Activated CD8-positive, alpha-beta memory T cell treated with anti-CD3 and anti-CD28 coated beads, Interleukin-2, amount 50 U/mL, for 48 hours (primary cell): Measurements from ENCODE around the gene ARHGAP42.
"Not testable (repeated sequence)": the region's sequence is repeated elsewhere in the genome, so short reads cannot be mapped to it uniquely, and the experiment has no call there.

Experiments used
- DNase-seq: peaks from one replicate; pipeline ENCODE4 v3.0.0-alpha.2; 2020

ARHGAP42 gene

DNA sequence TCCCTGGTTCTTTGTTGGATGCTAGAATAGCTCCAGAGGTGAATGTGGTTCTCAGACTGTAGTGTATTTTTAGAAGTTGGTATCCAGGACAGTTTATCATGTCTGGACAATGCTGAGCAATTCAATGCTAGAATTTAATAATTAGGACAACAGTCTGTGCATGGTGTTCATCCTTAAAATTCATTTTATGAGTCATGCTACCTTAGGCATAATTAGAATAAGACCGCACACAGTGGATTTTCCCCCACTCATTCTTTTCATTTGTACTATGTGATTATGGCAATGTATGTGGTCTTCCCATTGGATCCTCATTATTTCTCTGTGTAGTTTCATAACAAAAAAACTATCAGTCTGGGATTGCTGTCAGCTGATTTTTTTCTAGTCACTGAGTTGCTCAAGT, 196.7 kb downstream of the ARHGAP42 start:
- DNase-seq: no peak

GRCh38 chr11:100887659-100888058, 200.6 kb downstream of the ARHGAP42 start:
- DNase-seq: no peak

DNA sequence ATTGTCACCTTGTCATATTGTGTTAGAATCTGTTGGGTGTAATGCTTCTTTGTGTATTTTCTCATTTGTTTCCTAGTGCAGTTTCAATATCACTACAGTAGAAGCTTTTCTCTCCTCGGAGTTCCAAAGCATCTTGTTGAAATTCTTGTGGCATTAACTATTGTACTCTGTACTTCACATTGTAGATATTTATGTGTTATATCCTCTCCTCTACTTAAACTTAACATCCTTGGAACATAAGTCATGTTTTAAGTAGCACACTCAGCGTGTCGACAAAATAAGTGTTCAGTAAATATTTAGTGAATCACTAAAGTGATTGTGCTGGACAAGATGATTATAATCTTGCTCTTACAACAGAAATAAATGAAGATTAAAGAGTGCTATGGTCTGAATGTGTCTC, 201.7 kb downstream of the ARHGAP42 start:
- no peak for DNase-seq

DNA sequence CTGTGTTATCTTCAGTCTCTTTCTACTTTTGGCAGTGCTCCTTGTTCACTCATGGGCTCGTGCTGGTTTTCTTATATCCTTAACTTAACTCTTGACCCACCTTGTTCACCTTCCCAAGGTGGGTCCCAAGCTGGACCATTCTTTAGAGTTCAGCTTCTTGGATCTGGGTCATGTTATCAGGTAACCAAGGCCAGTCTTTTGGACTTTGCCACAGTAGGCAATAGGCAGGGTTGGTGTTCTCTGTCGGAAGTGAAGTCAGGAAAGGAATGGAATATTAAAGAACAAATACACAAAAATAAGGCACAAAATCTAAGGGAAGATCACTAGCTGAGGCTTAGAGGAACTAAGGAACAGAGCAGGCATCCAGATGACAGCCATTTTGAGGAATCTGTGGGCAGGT, 202.7 kb downstream of the ARHGAP42 start:
- DNase-seq: no peak

GRCh38 chr11:100890789-100891188, 203.7 kb downstream of the ARHGAP42 start:
- no peak for DNase-seq

DNA sequence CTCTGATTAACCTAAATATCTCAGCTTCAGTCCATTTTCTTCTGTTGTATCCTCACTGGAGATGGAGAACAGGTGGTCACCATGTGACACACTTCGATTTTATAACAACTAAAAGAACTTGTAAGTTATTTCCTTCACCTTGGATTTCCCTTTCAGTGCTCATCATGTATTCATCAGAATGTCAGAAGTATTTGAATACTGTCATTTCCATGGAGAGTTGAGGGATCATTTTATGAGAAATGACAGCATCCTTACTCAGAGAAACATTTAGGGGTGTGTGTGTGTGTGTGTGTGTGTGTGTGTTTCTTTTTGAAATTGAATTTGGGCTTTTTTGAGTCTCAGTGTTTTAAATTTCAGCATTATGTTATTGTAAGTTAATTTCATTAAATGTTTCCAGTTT, 205.8 kb downstream of the ARHGAP42 start:
- no peak for DNase-seq

- no peak for DNase-seq
Measured at GRCh38 chr11:100895449-100895848, 208.4 kb downstream of the ARHGAP42 start.

GRCh38 chr11:100895976-100896375, 208.9 kb downstream of the ARHGAP42 start:
- DNase-seq: not testable (repeated sequence)

- DNase-seq: not testable (repeated sequence)
Measured at GRCh38 chr11:100901471-100901870, 214.4 kb downstream of the ARHGAP42 start.

DNA sequence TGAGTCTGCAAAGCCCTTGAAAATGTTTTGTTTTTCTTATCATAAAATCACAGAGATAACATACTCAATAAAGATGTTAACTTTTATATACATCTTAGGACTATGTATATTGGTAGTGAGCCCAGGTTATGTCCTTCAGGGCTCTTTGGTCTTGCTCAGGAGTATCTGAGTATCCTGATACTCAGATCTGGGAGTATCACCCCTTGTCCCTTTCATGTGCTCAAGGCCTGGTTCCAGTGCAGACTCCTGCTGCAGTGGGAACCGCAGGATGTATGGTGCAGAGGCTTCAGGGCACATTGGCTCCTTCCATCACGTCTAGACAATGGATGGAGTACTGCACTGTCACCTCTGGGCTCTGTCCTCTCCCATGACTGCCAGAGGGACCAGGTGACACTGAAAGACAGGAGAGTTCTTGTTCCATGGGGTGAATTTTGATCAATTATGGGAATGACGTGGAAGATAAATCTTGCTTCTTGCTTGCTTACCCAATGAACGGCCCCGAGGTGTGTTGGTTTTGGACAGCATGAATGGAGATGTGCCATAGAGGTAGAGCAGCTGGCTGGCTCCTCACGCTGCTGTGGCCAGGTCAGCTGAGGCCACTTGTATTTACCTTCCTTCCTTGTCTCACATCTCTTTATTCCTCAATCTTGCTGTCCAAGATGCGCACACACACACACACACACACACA, 215.5 kb downstream of the ARHGAP42 start:
- DNase-seq: no peak

DNA sequence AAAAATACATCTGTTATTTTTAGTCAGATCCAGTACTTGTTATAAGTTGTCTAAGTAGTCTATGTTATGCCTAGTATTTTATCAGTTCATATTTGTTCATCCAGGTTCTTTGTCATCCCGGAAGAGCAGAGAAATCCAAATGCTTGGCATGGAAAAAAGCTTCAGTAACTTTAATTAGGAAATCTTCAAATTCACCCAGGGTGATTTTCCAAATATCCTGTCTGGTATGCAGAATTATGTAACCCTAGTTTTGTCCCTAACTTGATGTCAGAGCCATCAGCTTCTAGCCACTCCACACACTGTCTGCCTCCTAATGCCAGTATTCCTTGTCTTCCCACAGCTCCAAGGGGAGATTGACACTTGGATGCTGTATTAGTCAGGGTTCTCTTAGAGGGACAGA, 216.2 kb downstream of the ARHGAP42 start:
- DNase-seq: no peak

DNA sequence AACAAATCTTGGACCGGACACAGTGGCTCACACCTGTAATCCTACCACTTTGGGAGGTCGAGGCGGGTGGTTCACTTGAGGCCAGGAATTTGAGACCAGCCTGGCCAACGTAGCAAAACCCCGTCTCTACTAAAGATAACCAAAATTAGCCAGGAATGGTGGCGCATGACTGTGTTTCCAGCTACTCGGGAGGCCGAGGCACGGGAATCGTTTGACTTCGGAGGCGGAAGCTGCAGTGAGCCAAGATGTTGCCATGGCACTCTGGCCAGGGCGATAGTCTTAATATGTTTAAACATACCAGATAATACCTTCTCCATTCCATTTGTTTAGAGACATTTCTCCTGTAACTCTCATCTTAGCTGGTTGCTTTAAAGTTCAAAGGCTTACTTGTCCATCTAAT, 218.6 kb downstream of the ARHGAP42 start:
- DNase-seq: no peak

DNA sequence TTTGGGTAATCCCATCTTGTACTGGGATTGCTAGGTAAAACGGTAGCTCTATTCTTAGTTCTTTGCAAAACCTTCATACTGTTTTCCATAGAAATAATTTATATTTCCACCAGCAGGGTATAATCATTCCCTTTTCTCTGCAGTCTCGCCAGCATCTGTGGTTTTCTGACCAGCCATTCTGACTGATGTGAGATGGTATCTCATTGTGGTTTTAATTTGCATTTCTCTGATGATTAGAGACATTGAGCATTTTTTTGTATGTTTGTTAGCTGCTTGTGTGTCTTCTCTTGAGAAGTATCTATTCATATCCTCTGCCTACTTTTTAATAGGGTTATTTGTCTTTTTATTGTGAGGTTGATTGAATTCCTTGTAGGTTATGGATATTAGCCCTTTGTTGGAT, 221.7 kb downstream of the ARHGAP42 start:
- no peak for DNase-seq

DNA sequence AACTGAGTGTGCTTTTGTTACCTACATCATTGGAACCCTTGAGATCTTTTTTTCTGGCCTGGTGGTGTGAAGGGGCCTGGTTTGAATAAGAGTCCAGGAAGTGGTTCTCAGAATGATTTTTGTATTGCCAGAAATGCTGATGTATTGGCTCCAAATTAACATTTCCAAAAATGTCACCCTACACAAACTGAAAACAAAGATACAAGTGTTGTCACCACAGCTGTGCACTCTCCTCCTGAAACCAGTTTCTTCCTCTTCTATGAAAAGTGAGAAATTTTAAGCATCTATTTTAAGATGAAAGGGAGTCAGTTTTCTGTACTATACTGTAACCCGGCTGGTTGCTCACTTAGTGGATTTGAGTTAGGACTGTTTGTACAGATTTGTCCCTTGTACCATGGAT, 223.7 kb downstream of the ARHGAP42 start:
- no peak for DNase-seq

- DNase-seq: no peak
Measured at GRCh38 chr11:100914415-100915110, 227.5 kb downstream of the ARHGAP42 start.

- no peak for DNase-seq
Measured at GRCh38 chr11:100918551-100919500, 231.7 kb downstream of the ARHGAP42 start.

- no peak for DNase-seq
Measured at GRCh38 chr11:100920593-100920992, 233.5 kb downstream of the ARHGAP42 start.

- no peak for DNase-seq
Measured at GRCh38 chr11:100922121-100922520, 235.0 kb downstream of the ARHGAP42 start.

GRCh38 chr11:100923555-100923954, 236.5 kb downstream of the ARHGAP42 start:
- no peak for DNase-seq

- no peak for DNase-seq
Measured at GRCh38 chr11:100925935-100926334, 238.8 kb downstream of the ARHGAP42 start.

- no peak for DNase-seq
Measured at GRCh38 chr11:100927579-100927978, 240.5 kb downstream of the ARHGAP42 start.

DNA sequence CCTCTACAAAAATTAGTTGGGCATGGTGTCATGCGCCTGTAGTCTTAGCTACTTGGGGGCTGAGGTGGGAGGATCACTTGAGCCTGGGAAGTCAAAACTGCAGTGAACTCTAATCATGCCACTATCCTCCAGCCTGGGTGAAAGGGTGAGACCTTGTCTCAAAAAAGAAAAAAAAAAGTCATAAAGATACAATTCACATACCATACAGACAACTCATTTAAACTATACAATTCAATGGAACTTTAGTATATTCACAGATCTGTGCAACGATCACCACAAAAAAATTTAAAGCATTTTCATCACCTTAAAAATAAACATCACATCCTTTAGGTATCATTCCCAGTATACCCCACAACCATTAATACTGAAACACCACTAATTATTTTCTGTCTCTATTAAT, 241.3 kb downstream of the ARHGAP42 start:
- DNase-seq: no peak

DNA sequence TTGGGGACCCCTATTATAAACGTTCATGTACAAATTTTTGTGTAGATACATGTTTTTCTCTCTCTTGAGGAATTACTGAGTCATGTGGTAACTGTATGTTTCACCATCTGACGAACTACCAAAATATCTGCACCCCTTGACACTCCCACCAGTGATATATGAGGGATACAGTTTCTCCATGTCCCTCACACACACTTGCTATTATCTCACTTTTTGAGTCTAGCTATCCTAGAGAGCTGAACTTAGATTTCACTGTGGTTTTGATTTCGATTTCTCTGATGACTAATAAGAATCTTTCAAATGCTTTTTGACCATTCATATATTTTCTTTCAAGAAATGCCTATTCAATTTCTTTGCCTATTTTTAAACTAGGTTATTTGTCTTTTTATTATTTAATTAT, 242.3 kb downstream of the ARHGAP42 start:
- DNase-seq: no peak
